Measurements from ENCODE around the gene BCR.

The BCR gene

DNA sequence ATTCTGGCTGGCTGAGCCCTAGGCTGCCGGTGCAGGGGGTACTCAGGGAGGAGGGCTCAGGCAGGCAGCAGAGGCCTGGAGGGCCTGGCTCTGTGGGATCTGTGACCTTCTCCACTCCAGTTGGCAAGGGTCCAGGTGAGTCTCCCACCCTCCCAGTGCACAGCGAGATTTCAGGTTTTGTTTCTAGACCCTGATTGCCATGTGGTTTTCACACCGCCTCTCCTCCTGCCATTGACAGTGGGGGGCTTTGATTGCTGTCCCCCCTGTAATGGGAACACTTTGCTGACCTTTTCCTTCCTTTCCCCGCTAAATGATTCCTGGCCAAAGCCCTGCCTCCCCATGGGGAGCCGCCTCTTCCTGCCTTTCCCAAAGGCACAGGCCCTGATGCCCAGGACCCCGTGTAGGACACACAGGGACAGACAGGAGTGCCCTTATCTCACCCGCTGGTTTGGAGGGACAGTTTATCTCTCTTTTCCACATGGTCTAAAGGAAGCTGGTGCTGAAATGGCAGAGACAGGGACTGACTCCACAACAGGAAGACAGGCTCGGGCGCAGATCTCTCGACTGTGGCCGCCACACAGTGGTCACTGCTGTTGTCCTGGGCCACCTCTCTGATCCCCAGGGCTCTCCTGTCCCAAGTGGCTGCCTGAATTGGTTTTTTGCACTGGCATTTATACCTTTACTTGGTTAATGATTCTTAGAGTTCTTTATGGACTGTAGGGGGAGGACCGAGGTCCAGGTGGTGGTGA lies 43.4 kb downstream of the BCR start:
- TF ChIP-seq, protein P1, sequence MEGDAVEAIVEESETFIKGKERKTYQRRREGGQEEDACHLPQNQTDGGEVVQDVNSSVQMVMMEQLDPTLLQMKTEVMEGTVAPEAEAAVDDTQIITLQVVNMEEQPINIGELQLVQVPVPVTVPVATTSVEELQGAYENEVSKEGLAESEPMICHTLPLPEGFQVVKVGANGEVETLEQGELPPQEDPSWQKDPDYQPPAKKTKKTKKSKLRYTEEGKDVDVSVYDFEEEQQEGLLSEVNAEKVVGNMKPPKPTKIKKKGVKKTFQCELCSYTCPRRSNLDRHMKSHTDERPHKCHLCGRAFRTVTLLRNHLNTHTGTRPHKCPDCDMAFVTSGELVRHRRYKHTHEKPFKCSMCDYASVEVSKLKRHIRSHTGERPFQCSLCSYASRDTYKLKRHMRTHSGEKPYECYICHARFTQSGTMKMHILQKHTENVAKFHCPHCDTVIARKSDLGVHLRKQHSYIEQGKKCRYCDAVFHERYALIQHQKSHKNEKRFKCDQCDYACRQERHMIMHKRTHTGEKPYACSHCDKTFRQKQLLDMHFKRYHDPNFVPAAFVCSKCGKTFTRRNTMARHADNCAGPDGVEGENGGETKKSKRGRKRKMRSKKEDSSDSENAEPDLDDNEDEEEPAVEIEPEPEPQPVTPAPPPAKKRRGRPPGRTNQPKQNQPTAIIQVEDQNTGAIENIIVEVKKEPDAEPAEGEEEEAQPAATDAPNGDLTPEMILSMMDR (IDR thresholded peaks at IDR 0.05; ENCODE audit: low read depth, low read length) = no peak
- in situ Hi-C loops (cut with HindIII; ENCODE audit: low sequenced_read_pairs) = no loop called here
- H3K4me3 ChIP-seq (ENCODE audit: low read depth, low read length) = no peak overlapping the region
- no peak for DNase-seq (ENCODE audit: low read depth, low spot score)

DNA sequence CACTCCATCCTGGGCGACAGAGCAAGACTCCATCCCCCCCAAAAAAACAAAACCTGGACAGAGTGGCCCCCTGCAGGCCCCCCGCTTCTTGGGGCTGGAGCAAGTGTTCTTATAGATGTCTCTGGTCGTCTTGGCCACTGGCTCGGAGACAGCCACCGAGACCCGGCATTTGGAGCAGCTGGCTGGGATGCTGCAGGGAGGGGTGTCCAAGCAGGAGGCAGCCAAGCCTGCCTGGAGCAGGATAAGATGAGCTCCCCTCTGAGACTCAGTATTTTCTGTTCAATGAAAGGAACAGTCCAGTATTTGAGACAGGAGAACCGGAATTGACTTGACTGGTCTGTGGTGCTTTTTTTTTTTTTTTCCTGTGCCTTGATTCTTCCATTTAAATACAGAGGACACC lies 44.5 kb downstream of the BCR start:
- TF ChIP-seq, protein P1 (IDR thresholded peaks at IDR 0.05; ENCODE audit: low read depth, low read length) = no peak
- in situ Hi-C loops (cut with HindIII; ENCODE audit: low sequenced_read_pairs) = no loop called here
- no peak for DNase-seq (ENCODE audit: low read depth, low spot score)
- H3K4me3 ChIP-seq (ENCODE audit: low read depth, low read length) = no peak overlapping the region

DNA sequence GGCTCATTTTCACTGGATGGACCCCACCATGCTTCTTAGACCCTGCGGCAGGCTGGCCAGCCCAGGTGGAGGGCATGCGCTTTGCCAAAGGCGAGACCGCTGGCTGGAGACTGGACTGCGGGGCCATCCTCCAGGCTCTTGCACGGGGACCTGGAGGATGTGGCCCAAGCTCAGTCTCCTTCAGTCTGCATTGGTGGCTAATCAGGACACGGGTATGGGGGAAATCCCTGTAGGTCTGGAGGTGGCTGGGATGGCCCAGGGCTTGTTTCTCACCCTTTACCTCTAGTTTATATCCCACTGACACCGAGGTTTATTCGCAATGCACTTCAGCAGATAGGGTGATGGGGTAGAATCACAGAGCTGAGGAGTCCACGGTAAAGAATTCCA lies 45.0 kb downstream of the BCR start:
- TF ChIP-seq, protein P1 (IDR thresholded peaks at IDR 0.05; ENCODE audit: low read depth, low read length) = no peak
- in situ Hi-C loops (cut with HindIII; ENCODE audit: low sequenced_read_pairs) = no loop called here

DNA sequence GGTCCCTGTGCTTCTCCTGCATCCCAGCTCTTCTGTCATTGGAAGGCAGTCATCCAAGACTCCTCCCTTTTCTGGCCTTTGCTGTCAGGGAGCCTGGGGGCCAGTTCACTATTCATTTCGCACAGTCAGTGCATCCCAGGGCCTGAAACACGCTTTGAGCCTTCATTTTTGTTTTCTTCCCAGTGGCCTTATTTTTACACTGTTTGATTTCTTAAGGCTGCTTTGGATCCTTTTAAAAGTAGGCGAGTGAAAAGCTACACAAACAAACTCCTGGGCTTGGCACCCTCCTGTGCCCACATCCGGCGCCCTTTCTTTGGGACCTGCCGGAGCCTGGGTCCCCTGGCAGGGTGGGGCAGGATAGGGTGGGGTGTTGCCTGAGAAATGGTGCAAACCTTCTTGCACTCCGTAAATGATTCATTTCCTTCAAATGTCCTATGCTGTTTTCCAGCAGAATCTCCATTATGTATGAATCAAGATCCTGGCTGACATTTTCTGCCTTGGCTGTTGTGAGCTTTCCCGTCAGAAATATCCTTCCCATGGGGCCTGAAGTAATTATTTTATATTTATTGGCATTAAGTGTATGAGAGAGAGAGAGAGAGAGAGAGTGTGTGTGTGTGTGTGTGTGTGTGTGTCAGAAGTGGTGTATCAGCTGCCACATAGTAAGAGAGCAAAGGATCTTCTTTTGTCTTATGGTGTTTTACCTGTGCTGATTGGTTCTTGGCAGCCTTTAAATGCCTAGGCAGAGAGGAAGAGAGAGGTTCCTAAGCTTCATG lies 45.6 kb downstream of the BCR start:
- TF ChIP-seq, protein P1 (IDR thresholded peaks at IDR 0.05; ENCODE audit: low read depth, low read length) = no peak
- peak; percentile 64 for DNase-seq (ENCODE audit: low read depth, low spot score)
- in situ Hi-C loops (cut with HindIII; ENCODE audit: low sequenced_read_pairs) = no loop called here
- no peak overlapping the region for H3K4me3 ChIP-seq (ENCODE audit: low read depth, low read length)

More for the DNA sequence above, 45.0 kb downstream of the BCR start:
- H3K4me3 ChIP-seq (ENCODE audit: low read depth, low read length) = no peak overlapping the region
- DNase-seq (ENCODE audit: low read depth, low spot score) = no peak

DNA sequence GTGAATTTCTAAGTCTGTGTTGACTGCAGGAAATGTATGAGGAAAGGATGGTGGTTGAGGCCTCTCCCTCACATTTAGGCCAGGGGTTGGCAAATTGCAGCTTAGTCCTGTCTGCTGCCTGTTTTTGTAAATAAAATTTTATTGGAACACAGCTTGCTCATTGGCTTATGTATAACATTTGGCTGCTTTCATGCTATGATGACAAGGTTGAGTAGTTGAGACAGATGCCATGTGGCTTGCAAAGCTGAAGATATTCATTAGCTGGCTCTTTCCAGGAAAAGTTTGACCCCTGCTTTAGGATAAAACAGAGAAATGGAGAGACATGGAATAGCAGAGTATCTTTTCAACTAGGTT lies 46.2 kb downstream of the BCR start:
- TF ChIP-seq, protein P1 (IDR thresholded peaks at IDR 0.05; ENCODE audit: low read depth, low read length) = no peak
- no peak overlapping the region for H3K4me3 ChIP-seq (ENCODE audit: low read depth, low read length)
- no peak for DNase-seq (ENCODE audit: low read depth, low spot score)
- in situ Hi-C loops (cut with HindIII; ENCODE audit: low sequenced_read_pairs) = no loop called here

DNA sequence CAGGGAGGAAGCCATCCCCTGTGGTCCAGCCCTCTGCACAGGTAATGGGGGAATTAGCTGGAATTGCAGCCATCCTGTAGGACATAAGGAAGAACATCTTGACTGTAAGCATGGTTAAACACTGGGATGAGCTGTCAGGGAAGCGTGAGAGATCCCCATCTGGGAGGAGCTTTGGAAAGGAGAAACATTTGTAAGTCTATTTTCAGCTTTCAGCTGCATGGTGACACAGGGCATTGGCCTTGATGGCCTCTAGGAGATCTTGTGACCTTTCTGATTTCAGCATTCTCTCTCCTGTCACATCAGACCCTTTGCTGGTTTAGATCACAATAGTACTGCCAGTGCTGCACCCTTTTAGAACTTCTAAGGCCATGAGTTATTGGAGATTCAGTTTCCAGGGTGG lies 47.1 kb downstream of the BCR start:
- H3K4me3 ChIP-seq (ENCODE audit: low read depth, low read length) = no peak overlapping the region
- in situ Hi-C loops (cut with HindIII; ENCODE audit: low sequenced_read_pairs) = no loop called here
- DNase-seq (ENCODE audit: low read depth, low spot score) = no peak
- TF ChIP-seq, protein P1 (IDR thresholded peaks at IDR 0.05; ENCODE audit: low read depth, low read length) = no peak
